ENCODE measurements around the gene PLEK2.
"Not testable (repeated sequence)": the region's sequence is repeated elsewhere in the genome, so short reads cannot be mapped to it uniquely, and the experiment has no call there.

The PLEK2 gene

DNA sequence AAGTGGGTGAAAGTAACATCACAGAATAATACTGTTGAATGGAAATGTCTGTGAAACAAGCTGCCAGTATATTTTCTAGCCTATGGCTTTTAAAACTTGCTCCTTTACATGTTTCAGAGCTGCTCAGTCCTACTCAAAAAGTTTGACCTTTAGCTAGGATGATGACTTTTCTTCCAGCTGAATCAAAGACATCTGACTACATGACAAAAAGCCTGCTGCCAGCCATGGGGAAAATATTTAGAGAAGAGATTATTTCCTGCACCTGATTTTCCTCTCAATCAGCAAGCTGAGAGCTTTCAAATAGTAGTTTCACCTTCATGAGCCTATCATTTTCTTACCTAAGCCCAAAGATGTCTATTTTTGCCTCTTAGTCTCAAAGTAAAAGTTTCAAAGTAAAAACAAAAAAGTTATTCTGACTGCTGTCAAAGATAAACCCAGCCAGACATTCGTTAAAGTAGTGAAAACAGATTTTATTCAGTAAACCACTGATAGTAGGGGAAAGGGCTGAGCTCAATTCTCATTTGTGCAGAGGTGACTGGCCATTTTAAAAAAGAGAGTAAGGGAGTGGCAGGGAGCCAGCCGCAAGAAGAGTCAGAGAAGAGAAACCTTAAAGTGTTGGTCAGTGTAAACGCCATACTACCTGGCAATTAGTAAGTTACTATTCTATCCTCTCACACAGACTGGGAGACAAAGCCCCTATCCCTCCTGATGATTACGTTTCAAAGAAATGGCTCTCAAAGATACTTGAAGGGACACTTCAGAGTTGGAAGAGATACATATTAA lies 54.6 kb downstream of the PLEK2 start:
- H3K9ac ChIP-seq: no peak overlapping the region
- H4K20me1 ChIP-seq (ENCODE audit: insufficient read depth): no peaks in the 10 kb centered on the region
- no peaks in the 10 kb centered on the region for H3K36me3 ChIP-seq (ENCODE audit: insufficient read depth)
- H3K27me3 ChIP-seq (ENCODE audit: insufficient read depth, low read depth): no peaks in the 10 kb centered on the region
- TF ChIP-seq, protein P1, sequence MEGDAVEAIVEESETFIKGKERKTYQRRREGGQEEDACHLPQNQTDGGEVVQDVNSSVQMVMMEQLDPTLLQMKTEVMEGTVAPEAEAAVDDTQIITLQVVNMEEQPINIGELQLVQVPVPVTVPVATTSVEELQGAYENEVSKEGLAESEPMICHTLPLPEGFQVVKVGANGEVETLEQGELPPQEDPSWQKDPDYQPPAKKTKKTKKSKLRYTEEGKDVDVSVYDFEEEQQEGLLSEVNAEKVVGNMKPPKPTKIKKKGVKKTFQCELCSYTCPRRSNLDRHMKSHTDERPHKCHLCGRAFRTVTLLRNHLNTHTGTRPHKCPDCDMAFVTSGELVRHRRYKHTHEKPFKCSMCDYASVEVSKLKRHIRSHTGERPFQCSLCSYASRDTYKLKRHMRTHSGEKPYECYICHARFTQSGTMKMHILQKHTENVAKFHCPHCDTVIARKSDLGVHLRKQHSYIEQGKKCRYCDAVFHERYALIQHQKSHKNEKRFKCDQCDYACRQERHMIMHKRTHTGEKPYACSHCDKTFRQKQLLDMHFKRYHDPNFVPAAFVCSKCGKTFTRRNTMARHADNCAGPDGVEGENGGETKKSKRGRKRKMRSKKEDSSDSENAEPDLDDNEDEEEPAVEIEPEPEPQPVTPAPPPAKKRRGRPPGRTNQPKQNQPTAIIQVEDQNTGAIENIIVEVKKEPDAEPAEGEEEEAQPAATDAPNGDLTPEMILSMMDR (conservative IDR thresholded peaks at IDR 0.05; ENCODE audit: low read depth, low read length): no peak
- H3K27ac ChIP-seq: peak overlapping the region; percentile 40; the same call in 1 of the 2 replicates
- H3K4me2 ChIP-seq: peak overlapping the region; percentile 21; the same call in 1 of the 2 replicates
- no peak overlapping the region for H3K4me3 ChIP-seq (IDR thresholded peaks at IDR 0.05; ENCODE audit: insufficient read depth, low read depth, low read length)
- peaks cover 39% of the 10 kb centered on the region for H3K4me1 ChIP-seq (ENCODE audit: low read depth, poor library complexity, severe bottlenecking)
- H2AFZ ChIP-seq (ENCODE audit: low read depth): no peak overlapping the region
- peaks cover 30% of the 10 kb centered on the region for H3K79me2 ChIP-seq (ENCODE audit: insufficient read depth, low read depth)

DNA sequence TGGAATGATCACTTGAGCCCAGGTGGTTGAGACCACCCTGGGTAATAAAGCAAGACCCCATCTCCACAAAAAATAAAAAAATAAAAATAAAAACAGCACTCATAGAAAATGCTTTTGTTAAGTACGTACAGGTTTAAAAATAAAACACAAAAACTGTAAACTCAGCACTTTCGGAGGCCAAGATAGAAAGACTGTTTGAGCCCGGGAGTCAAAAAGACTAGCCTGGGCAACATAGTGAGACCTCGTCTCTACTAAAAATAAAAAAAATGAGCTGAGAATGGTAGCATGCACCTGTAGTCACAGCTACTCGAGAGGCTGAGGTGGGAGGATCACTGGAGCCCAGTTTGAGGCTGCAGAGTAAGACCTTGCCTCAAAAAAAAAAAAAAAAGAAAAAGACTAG lies 59.9 kb downstream of the PLEK2 start:
- no peak overlapping the region for H3K9ac ChIP-seq
- TF ChIP-seq, protein P1 (conservative IDR thresholded peaks at IDR 0.05; ENCODE audit: low read depth, low read length): no peak
- H3K4me3 ChIP-seq (IDR thresholded peaks at IDR 0.05; ENCODE audit: insufficient read depth, low read depth, low read length): no peak overlapping the region
- H3K4me1 ChIP-seq (ENCODE audit: low read depth, poor library complexity, severe bottlenecking): peaks cover 13% of the 10 kb centered on the region
- no peak overlapping the region for H3K27ac ChIP-seq
- H3K4me2 ChIP-seq: no peak overlapping the region
- no peaks in the 10 kb centered on the region for H3K36me3 ChIP-seq (ENCODE audit: insufficient read depth)
- H3K27me3 ChIP-seq (ENCODE audit: insufficient read depth, low read depth): no peaks in the 10 kb centered on the region
- no peaks in the 10 kb centered on the region for H4K20me1 ChIP-seq (ENCODE audit: insufficient read depth)
- no peaks in the 10 kb centered on the region for H3K79me2 ChIP-seq (ENCODE audit: insufficient read depth, low read depth)
- no peak overlapping the region for H2AFZ ChIP-seq (ENCODE audit: low read depth)

DNA sequence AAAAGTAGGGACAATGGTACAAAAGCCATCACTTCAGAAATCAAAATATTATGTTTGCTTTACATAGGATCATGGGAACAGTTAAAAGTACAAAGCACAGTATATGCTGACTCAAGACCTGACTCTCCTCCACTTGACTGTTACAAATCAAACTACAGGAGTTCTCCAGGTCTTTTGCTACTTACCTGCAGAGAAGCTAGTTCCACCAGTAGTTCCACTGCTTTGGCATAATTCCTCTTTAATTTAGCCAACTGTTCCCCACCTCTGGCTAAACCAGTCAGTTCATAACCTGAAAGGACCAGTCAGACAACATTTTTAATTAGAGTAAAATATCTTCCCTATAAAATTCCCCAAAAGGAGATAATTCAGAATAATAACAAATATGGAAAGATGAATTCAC lies 66.4 kb downstream of the PLEK2 start:
- H3K79me2 ChIP-seq (ENCODE audit: insufficient read depth, low read depth): no peaks in the 10 kb centered on the region
- no peaks in the 10 kb centered on the region for H4K20me1 ChIP-seq (ENCODE audit: insufficient read depth)
- H3K4me1 ChIP-seq (ENCODE audit: low read depth, poor library complexity, severe bottlenecking): no peaks in the 10 kb centered on the region
- H3K27ac ChIP-seq: no peak overlapping the region
- TF ChIP-seq, protein P1 (conservative IDR thresholded peaks at IDR 0.05; ENCODE audit: low read depth, low read length): no peak
- no peak overlapping the region for H3K4me3 ChIP-seq (IDR thresholded peaks at IDR 0.05; ENCODE audit: insufficient read depth, low read depth, low read length)
- no peaks in the 10 kb centered on the region for H3K36me3 ChIP-seq (ENCODE audit: insufficient read depth)
- no peak overlapping the region for H3K4me2 ChIP-seq
- no peak overlapping the region for H2AFZ ChIP-seq (ENCODE audit: low read depth)
- H3K27me3 ChIP-seq (ENCODE audit: insufficient read depth, low read depth): no peaks in the 10 kb centered on the region
- no peak overlapping the region for H3K9ac ChIP-seq

DNA sequence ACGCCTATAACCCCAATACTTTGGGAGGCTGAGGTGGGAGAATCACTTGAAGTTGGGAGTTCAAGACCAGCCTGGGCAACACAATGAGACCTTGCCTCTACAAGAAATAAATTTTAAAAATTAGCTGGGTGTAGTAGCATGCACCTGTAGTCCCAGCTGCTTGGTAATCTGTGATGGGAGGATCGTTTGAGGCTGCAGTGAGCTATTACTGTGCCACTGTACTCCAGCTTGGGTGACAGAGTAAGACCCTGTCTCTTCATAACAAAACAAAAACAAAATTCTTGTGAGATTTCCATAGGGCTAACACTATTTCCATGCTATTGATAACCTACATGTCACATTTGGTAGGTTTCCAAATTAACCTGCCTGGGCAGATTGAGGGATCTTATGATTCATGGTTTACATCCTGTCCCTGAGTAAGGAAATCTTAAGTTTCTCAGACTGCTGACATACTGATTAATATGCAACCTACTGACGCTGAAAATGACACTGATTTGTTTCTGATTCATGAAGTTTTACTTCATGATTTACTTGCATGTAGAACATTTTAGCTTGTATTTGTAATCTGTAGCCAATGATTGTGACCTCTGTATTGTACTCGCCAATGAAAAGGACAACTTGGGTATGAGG lies 68.2 kb downstream of the PLEK2 start:
- Histone ChIP-seq H2AFZ (ENCODE audit: low read depth) (no peak overlapping the region), H3K4me1 (ENCODE audit: low read depth, poor library complexity, severe bottlenecking) (no peaks in the 10 kb centered on the region), H3K4me2 (no peak overlapping the region), H4K20me1 (ENCODE audit: insufficient read depth) (no peaks in the 10 kb centered on the region), H3K79me2 (ENCODE audit: insufficient read depth, low read depth) (no peaks in the 10 kb centered on the region), H3K27me3 (ENCODE audit: insufficient read depth, low read depth) (no peaks in the 10 kb centered on the region), H3K9ac (no peak overlapping the region), H3K27ac (no peak overlapping the region), H3K4me3 (IDR thresholded peaks at IDR 0.05; ENCODE audit: insufficient read depth, low read depth, low read length) (no peak overlapping the region), H3K36me3 (ENCODE audit: insufficient read depth) (no peaks in the 10 kb centered on the region)
- TF ChIP-seq, protein P1 (conservative IDR thresholded peaks at IDR 0.05; ENCODE audit: low read depth, low read length): no peak

DNA sequence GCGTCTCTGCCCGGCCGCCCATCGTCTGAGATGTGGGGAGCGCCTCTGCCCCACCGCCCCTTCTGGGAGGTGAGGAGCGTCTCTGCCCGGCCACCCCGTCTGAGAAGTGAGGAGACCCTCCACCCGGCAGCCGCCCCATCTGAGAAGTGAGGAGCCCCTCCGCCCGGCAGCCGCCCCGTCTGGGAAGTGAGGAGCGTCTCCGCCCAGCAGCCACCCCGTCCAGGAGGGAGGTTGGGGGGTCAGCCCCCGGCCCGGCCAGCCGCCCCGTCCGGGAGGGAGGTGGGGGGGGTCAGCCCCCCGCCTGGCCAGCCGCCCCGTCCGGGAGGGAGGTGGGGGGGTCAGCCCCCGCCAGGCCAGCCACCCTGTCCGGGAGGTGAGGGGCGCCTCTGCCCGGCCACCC lies 70.7 kb downstream of the PLEK2 start:
- not testable (repeated sequence) for H4K20me1 ChIP-seq (ENCODE audit: insufficient read depth); H3K9ac ChIP-seq; H3K36me3 ChIP-seq (ENCODE audit: insufficient read depth); H3K4me2 ChIP-seq; H3K4me3 ChIP-seq (IDR thresholded peaks at IDR 0.05; ENCODE audit: insufficient read depth, low read depth, low read length); H3K79me2 ChIP-seq (ENCODE audit: insufficient read depth, low read depth); H3K27ac ChIP-seq; H3K4me1 ChIP-seq (ENCODE audit: low read depth, poor library complexity, severe bottlenecking); H2AFZ ChIP-seq (ENCODE audit: low read depth); H3K27me3 ChIP-seq (ENCODE audit: insufficient read depth, low read depth)

Data from KMS-11 (cell line).